Skin epidermis (tissue), 12 donors: ENCODE data around the gene C14orf39.
"Not testable (repeated sequence)": the region's sequence is repeated elsewhere in the genome, so short reads cannot be mapped to it uniquely, and the experiment has no call there.

Experiments
- H3K27ac ChIP-seq, 21 experiments: fragments of 200-600 bp; sonication (generic) in 11 of 21; one replicate each; pipeline ENCODE4 v1.5.0; 2020; ENCODE audit warnings: mild to moderate bottlenecking in 3 of 21, inconsistent platforms in 2 of 21, moderate library complexity in 2 of 21
- H3K4me3 ChIP-seq, 7 experiments: fragments of 200-600 bp; sonication (generic) in 2 of 7; one replicate each; pipeline ENCODE4 v1.5.0; 2020; ENCODE audit warnings: inconsistent platforms in 2 of 7, mild to moderate bottlenecking in 2 of 7, moderate library complexity in 1 of 7

Gene C14orf39

DNA sequence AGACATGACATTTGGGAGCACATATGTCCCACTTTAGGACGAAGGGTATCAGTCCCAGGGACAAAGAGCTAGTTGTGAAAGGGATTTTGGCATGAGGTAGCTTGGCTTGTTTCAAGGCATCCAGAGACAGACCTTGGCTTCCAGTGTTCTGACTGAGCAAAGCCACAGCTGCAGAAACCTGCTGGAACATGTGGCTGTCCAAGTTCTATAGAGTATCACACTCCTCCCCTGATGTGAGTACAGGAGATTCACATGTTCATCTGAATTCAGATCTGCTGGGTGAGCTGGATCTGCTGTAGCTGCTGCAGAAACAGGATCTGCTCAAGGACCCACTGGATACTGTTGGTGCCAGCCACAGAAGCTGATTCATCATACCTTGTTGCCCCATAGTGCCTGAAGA is 10.1 kb upstream of the C14orf39 start:
- Histone ChIP-seq H3K27ac (no peak overlapping the region), H3K4me3 (no peak overlapping the region)

DNA sequence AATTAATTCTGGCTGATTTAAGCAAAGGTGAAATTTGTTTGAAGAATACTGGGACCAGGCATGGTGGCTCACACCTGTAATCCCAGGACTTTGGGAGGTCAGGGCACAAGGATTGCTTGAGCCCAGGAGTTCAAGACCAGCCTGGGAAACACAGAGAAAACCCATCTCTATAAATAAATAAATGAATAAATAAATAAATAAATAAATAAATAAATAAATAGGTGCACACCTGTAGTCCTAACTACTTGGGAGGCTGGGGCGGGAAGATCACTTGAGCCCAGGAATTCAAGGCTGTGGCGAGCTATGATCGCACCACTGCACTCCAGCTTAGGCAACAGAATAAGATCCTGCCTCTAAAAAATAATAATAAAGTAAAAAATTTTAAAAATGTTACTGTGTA is 4.4 kb upstream of the C14orf39 start:
- H3K27ac ChIP-seq = no peak overlapping the region
- no peak overlapping the region for H3K4me3 ChIP-seq

DNA sequence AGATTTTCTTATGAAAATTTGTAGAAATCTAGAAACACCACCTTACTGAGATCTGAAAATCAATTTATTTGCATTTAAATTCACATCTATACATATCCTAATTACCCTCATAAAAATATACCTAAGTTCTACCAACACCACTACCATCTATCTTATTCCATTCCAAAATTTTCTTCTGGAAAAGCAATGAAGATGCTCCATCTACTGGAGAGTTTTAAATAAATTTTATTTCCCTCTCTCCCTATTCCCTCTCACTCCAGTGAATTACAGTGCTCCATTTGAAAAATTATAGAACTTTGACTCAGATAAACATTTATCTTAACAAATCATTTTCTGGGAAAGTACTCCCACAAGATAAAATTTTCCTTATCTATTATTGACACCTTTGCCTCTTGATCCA is 2.3 kb upstream of the C14orf39 start:
- no peak overlapping the region for H3K27ac ChIP-seq
- H3K4me3 ChIP-seq = no peak overlapping the region

DNA sequence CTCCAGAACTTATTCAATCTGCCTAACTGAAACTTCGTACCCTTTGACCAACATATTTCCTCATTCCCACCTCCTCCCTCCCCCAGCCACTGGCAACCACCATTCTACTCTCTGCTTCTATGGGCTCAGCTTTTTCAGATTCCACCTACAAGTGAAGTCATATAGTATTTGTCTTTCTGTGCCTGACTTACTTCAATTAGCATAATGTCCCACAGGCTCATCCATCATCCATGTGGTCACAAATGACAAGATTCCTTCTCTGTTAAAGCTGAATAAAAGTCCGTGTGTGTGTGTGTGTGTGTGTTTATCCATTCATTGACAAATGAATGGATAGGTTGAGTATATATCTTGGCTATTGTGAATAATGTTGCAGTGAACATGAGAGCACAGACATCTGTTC is 1.3 kb upstream of the C14orf39 start:
- Histone ChIP-seq H3K4me3 (no peak overlapping the region), H3K27ac (no peak overlapping the region)

DNA sequence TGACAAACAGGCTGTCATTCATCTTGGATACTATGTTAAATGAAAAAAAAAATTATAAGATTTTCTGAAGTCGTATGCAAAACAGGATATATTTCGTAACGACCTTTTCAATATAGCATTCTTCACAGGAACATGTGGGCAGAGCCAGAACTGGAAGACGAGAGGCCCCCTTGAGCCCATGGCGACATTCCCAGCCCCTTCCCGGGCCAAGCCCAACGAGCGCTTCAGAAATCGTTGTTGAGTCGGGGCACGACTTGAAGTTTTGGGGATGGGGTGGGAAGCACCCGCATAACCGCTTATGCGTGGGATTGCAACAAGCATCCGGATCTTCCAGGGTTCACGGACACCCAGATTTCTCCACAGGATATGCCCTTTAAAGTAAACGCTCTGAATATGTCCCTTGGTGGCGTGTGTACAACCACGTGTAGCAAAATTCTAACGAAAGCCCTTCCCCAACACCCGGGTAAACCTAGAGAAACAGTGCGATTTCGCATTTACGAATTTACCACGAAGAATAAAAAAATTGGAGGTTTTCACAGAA is 736 bp downstream of the C14orf39 start:
- Histone ChIP-seq H3K4me3 (no peak overlapping the region), H3K27ac (no peak overlapping the region)

DNA sequence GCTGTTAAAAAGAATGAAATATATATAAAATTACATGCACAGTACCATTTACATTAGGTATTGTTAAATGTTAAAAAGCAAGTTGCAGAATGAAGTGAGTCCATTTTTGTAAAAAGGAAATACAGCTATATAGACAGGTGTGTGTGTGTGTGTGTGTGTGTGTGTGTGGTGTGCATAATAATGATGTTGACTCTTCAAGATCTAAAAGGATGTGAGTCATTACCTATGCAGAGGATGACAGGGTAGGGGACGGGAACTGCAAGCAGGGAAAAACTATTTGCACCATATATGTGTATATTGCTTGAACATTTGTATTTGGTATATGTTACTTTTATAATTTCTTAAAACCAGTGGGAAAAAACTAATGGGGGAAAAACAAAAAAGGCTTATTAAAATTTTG is 3.1 kb downstream of the C14orf39 start:
- Histone ChIP-seq H3K4me3 (no peak overlapping the region), H3K27ac (no peak overlapping the region)

DNA sequence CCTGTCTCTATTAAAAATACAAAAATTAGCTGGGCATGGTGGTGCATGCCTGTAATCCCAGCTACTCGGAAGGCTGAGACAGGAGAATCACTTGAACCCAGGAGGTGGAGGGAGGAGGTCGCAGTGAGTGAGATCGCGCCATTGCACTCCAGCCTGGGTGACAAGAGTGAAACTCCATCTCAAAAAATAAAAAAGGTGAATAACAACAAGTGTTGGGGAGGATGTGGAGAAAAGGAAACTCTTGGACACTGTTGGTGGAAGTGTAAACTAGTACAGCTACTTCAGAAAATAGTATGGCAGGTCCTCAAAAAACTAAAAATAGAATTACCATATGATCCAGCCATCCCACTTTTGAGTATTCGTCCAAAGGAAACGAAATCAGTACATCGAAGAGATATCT is 5.6 kb downstream of the C14orf39 start:
- H3K27ac ChIP-seq, H3K4me3 ChIP-seq: not testable (repeated sequence)

DNA sequence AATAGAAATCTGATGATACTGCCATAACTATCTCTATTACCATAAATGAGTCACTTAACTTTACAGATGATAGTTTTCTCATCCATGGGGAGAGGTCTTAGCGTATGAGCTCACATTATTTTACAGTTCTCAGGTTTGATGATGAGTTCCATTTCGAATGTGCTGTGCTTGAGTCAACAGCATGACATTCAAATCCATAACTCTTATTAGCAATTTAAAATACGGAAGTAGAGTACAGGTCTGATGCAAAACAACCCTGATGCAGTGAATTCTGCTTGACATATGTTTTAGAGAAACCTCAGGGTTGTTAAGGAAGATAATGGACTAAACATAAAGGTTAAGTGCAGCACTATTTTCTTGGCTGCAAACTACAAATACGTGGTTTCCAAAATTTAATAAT is 30.0 kb downstream of the C14orf39 start:
- Histone ChIP-seq H3K4me3 (no peak overlapping the region), H3K27ac (no peak overlapping the region)

DNA sequence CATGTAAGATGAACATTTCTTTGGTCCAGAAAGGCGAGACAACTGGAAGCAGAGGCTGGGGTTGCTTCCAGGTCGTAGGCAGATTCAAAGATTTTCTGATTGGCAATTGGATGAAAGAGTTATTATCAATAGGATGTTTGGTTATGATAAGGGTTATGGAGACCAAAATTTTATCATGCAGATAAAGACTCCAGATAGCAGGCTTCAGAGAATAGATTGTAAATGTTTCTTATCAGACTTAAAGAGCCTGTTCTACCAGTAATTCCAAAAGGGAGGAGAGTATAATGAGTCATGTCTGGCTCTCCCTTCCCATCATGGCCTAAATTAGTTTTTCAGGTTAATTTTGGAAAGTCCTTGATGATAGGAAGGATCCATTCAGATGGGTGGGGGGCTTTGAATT is 55.6 kb downstream of the C14orf39 start:
- Histone ChIP-seq H3K4me3 (no peak overlapping the region), H3K27ac (no peak overlapping the region)

DNA sequence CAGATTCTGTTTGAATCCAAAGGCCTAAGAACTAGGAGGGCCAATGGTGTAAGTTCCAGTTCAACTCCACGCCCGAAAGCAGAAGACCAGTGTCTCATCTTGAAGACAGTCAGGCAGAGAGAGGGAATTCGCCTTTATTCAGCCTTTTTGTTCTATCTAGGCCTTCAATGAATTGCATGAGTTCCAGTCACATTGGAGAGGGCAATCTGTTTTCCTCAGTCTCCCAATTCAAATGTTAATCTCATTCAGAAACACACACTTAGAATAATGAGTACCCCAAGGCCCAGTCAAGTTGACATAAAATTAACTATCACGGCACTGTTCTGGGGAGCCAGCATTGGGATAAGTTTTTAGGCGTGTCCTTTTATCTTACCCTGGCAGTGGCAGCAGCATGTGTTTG is 65.8 kb downstream of the C14orf39 start:
- no peak overlapping the region for H3K4me3 ChIP-seq
- H3K27ac ChIP-seq = no peak overlapping the region

DNA sequence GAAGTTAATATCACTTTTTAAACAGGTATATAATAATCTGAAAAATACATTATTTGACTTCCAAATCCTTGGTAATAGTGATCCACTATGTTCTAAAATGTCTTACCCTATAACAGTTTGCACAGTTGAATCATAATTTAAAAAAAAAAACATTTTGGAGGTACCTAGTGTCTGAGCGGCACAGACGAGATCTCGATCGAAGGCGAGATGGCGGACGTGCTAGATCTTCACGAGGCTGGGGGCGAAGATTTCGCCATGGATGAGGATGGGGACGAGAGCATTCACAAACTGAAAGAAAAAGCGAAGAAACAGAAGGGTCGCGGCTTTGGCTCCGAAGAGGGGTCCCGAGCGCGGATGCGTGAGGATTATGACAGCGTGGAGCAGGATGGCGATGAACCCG is 88.3 kb downstream of the C14orf39 start:
- not testable (repeated sequence) for H3K27ac ChIP-seq, H3K4me3 ChIP-seq

DNA sequence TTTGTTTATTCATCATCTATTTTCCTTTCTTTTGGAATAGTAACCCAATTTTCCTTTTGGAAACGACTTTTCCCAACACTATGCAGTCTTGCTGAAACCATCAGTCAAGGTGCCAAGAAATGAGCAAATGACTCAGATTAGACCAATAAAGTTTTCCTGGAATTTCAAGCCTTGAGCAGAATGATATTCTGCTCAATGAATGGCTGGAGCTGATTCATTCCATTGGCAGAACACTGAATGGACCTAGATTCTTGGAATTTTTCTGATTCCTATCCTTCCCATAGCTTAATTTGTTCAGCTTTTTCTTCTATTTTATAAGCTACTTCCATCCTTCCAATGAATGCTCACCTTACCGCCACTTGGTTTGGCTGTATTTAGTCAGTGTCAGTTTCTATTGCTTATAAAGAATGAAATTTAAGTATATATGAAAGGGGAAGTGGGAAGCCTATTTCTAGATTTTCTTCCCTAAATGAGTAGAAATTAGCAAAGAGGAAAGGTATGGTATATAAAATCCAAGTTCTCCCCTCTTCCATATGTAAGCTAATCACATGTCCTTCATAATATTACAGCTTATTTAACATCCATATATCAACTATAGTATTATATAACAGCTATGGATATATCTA is 89.0 kb downstream of the C14orf39 start:
- H3K4me3 ChIP-seq = no peak overlapping the region
- H3K27ac ChIP-seq = no peak overlapping the region
